ENCODE measurements around the gene ZNF598.

The ZNF598 gene

GRCh38 chr16:2006317-2006716 lies 3.3 kb downstream of the ZNF598 start:
- DNase-seq (ENCODE audit: low read depth in 2 of 2), result no peak

- DNase-seq (ENCODE audit: low read depth in 2 of 2), result no peak
Observed at GRCh38 chr16:2005646-2006045, 4.0 kb downstream of the ZNF598 start.

- no peak for DNase-seq (ENCODE audit: low read depth in 2 of 2)
Observed at GRCh38 chr16:2004795-2005517, 4.7 kb downstream of the ZNF598 start.

GRCh38 chr16:2003827-2004641 lies 5.6 kb downstream of the ZNF598 start:
- DNase-seq (ENCODE audit: low read depth in 2 of 2), result peak; percentile 62 to 65

GRCh38 chr16:2003231-2003826 lies 6.3 kb downstream of the ZNF598 start:
- DNase-seq (ENCODE audit: low read depth in 2 of 2), result no peak

- DNase-seq (ENCODE audit: low read depth in 2 of 2), result no peak
Observed at GRCh38 chr16:2002406-2003230, 7.0 kb downstream of the ZNF598 start.

GRCh38 chr16:2001456-2002355 lies 7.9 kb downstream of the ZNF598 start:
- DNase-seq (ENCODE audit: low read depth in 2 of 2), result no peak

- DNase-seq (ENCODE audit: low read depth in 2 of 2), result no peak
Observed at GRCh38 chr16:2001035-2001434, 8.6 kb downstream of the ZNF598 start.

- DNase-seq (ENCODE audit: low read depth in 2 of 2), result no peak
Observed at GRCh38 chr16:1999866-2000514, 9.6 kb downstream of the ZNF598 start.

- no peak for DNase-seq (ENCODE audit: low read depth in 2 of 2)
Observed at GRCh38 chr16:1998852-1999801, 10.5 kb downstream of the ZNF598 start.

GRCh38 chr16:1998360-1998835 lies 11.2 kb downstream of the ZNF598 start:
- no peak for DNase-seq (ENCODE audit: low read depth in 2 of 2)

- DNase-seq (ENCODE audit: low read depth in 2 of 2), result no peak
Observed at GRCh38 chr16:1997494-1998359, 11.9 kb downstream of the ZNF598 start.

GRCh38 chr16:1993731-1994131 lies 15.9 kb downstream of the ZNF598 start:
- no peak for DNase-seq (ENCODE audit: low read depth in 2 of 2)

GRCh38 chr16:1992704-1993317 lies 16.8 kb downstream of the ZNF598 start:
- no peak for DNase-seq (ENCODE audit: low read depth in 2 of 2)

GRCh38 chr16:1991948-1992703 lies 17.5 kb downstream of the ZNF598 start:
- peak; percentile 94 to 98 for DNase-seq (ENCODE audit: low read depth in 2 of 2)

GRCh38 chr16:1991588-1991947 lies 18.1 kb downstream of the ZNF598 start:
- no peak for DNase-seq (ENCODE audit: low read depth in 2 of 2)

GRCh38 chr16:1991135-1991551 lies 18.5 kb downstream of the ZNF598 start:
- no peak for DNase-seq (ENCODE audit: low read depth in 2 of 2)
